A673 (cell line): ENCODE results near the gene SERPINA5.

Experiments used
- EZH2 ChIP-seq: fragments of 200-600 bp; sonication (generic); IDR thresholded peaks from 2 replicates; pipeline ENCODE4 v1.6.1; 2017; ENCODE audit warnings: borderline replicate concordance, low read depth, mild to moderate bottlenecking, mixed read lengths, antibody characterized with exemption, low read length; ENCODE audit not compliant: poor library complexity, severe bottlenecking
- TF ChIP-seq, protein P1 (sequence below): fragments of 300-800, 200-600 bp; sonication (generic); conservative IDR thresholded peaks from 2 replicates; pipeline ENCODE4 v1.5.1; 2017; ENCODE audit warnings: low read depth, mild to moderate bottlenecking, antibody characterized with exemption, low read length, moderate library complexity, mixed read lengths

DNA sequence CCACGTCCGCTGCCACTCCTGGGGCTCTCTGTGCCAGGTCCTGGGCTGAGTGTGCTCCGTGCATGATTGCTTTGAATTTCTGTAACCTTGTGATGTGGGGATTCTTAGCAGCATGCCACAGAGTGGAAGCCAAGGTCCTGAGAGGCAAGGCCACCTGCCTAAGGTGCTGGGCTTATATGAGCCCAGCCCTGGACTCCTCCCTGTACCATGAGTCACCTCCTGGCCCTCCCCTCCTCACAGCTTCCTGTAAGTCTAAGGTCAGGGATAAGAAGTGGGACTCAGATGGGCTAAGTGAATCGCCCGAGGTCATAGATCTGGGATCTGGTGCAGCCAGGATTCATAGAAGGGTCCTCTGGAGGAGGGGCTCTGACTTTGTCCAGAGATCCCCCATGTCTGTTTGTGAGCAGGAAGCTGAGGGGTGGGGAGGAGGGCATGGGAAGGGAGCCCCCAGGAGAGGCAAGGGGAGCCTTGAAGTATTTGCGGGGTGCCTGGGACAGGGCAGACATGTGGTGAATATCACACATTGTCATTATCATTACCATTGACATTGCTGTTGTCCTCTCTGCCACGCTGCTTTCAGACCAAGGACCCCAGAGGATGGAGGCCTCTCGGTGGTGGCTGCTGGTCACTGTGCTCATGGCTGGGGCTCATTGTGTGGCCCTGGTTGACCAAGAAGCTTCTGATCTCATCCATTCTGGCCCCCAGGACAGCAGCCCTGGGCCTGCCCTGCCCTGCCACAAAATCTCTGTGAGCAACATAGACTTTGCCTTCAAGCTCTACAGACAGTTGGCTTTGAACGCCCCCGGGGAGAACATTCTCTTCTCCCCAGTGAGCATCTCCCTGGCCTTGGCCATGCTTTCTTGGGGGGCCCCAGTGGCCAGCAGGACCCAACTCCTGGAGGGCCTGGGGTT, 59.8 kb downstream of the SERPINA5 start:
- TF ChIP-seq, protein P1, sequence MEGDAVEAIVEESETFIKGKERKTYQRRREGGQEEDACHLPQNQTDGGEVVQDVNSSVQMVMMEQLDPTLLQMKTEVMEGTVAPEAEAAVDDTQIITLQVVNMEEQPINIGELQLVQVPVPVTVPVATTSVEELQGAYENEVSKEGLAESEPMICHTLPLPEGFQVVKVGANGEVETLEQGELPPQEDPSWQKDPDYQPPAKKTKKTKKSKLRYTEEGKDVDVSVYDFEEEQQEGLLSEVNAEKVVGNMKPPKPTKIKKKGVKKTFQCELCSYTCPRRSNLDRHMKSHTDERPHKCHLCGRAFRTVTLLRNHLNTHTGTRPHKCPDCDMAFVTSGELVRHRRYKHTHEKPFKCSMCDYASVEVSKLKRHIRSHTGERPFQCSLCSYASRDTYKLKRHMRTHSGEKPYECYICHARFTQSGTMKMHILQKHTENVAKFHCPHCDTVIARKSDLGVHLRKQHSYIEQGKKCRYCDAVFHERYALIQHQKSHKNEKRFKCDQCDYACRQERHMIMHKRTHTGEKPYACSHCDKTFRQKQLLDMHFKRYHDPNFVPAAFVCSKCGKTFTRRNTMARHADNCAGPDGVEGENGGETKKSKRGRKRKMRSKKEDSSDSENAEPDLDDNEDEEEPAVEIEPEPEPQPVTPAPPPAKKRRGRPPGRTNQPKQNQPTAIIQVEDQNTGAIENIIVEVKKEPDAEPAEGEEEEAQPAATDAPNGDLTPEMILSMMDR: no peak
- TF ChIP-seq EZH2: no peak
